ENCODE measurements around the gene CARD19. TPM values are rescaled to one million over a fixed set of nuclear protein-coding genes. Genes with fewer than 3 reads are reported as not detected.

CARD19 gene
- total RNA-seq, 4 donors from 2014 or later = 12.2 to 68.3 (median 50.3) TPM

- no peak for TF ChIP-seq CTCF (IDR thresholded peaks at IDR 0.05; ENCODE audit: low read depth)
Measured at GRCh38 chr9:93143830-93144530, 48.0 kb downstream of the CARD19 start.

GRCh38 chr9:93147632-93148031 is 51.6 kb downstream of the CARD19 start:
- no peak for TF ChIP-seq CTCF (IDR thresholded peaks at IDR 0.05; ENCODE audit: low read depth)

- TF ChIP-seq CTCF (IDR thresholded peaks at IDR 0.05; ENCODE audit: low read depth) = no peak
Measured at GRCh38 chr9:93148721-93149120, 52.7 kb downstream of the CARD19 start.

GRCh38 chr9:93149361-93149760 is 53.3 kb downstream of the CARD19 start:
- no peak for TF ChIP-seq CTCF (IDR thresholded peaks at IDR 0.05; ENCODE audit: low read depth)

- TF ChIP-seq CTCF (IDR thresholded peaks at IDR 0.05; ENCODE audit: low read depth) = no peak
Measured at GRCh38 chr9:93151097-93151784, 55.2 kb downstream of the CARD19 start.

GRCh38 chr9:93154293-93154903 is 58.4 kb downstream of the CARD19 start:
- TF ChIP-seq CTCF (IDR thresholded peaks at IDR 0.05; ENCODE audit: low read depth) = no peak
